Left lung (tissue), 10 donors: ENCODE results near the gene SOX8. TPM values are rescaled to one million over a fixed set of nuclear protein-coding genes. Genes with fewer than 3 reads are reported as not detected.

Experiments
- ATAC-seq: fragments of 200-7000 bp; cut with Tn5 transposase; one replicate; pipeline ENCODE4 v1.9.1; 2020; ENCODE audit warnings: moderate library complexity
- DNase-seq, 4 donors: peaks; one replicate each; pipeline ENCODE4 v3.0.0-alpha.2; 2013 to 2020
- H3K27ac ChIP-seq, 2 donors: fragments of 200-600 bp; sonication (generic) in 1 of 2; one replicate each; pipeline versions ENCODE4 v1.5.0 to v1.8.0; 2020 to 2021
- H3K27me3 ChIP-seq, 2 donors: fragments of 200-600 bp; sonication (generic) in 1 of 2; one replicate each; pipeline versions ENCODE4 v1.5.0 to v1.8.0; 2020 to 2021
- H3K36me3 ChIP-seq, 2 donors: fragments of 200-600 bp; sonication (generic) in 1 of 2; one replicate each; pipeline versions ENCODE4 v1.5.0 to v1.8.0; 2020 to 2021
- H3K4me1 ChIP-seq, 2 donors: fragments of 200-600 bp; one replicate each; pipeline ENCODE4 v1.8.0; 2021
- H3K4me3 ChIP-seq, 2 donors: fragments of 200-600 bp; sonication (generic) in 1 of 2; one replicate each; pipeline versions ENCODE4 v1.5.0 to v1.8.0; 2020 to 2021; ENCODE audit warnings: mild to moderate bottlenecking in 1 of 2
- H3K9me3 ChIP-seq, 2 donors: fragments of 200-600 bp; sonication (generic) in 1 of 2; one replicate each; pipeline versions ENCODE4 v1.5.0 to v1.8.0; 2020 to 2021
- intact Hi-C, 2 donors: fragments of 100-400 bp; cut with DNase I; formaldehyde crosslinking; loops; one replicate each; pipeline versions ENCODE4 v1.11.2 to v1.14.2; 2022
- polyA plus RNA-seq, 6 donors: library from polyadenylated mRNA; unstranded; fragments of 120-200 nt; gene quantifications; one replicate each; pipeline ENCODE4 v1.2.1, GENCODE V29; 2013; ENCODE audit not compliant: insufficient read length in 6 of 6
- total RNA-seq, 2 donors: library from RNA; stranded (reverse); fragmentation: NEBNext Ultra II Directional; extraction: Animal tissue kit (Norgen Biotek cat#: 25700); gene quantifications; one replicate each; pipeline ENCODE4 v1.2.1, GENCODE V29; 2021
- TF ChIP-seq, protein P1 (sequence below), 2 donors: fragments of 200-600 bp; sonication (generic) in 1 of 2; IDR thresholded peaks; one replicate each; pipeline versions ENCODE4 v1.5.0 to v1.8.0; 2021; ENCODE audit warnings: antibody characterized with exemption in 2 of 2
- donor health status: DM: no; HTN: yes; CAD: no.
- donor health status: DM: no; HTN: no; CAD: no.

The SOX8 gene
- total and polyA plus RNA-seq, 8 donors: 0.26 to 4.1 (median 2.5) TPM

DNA sequence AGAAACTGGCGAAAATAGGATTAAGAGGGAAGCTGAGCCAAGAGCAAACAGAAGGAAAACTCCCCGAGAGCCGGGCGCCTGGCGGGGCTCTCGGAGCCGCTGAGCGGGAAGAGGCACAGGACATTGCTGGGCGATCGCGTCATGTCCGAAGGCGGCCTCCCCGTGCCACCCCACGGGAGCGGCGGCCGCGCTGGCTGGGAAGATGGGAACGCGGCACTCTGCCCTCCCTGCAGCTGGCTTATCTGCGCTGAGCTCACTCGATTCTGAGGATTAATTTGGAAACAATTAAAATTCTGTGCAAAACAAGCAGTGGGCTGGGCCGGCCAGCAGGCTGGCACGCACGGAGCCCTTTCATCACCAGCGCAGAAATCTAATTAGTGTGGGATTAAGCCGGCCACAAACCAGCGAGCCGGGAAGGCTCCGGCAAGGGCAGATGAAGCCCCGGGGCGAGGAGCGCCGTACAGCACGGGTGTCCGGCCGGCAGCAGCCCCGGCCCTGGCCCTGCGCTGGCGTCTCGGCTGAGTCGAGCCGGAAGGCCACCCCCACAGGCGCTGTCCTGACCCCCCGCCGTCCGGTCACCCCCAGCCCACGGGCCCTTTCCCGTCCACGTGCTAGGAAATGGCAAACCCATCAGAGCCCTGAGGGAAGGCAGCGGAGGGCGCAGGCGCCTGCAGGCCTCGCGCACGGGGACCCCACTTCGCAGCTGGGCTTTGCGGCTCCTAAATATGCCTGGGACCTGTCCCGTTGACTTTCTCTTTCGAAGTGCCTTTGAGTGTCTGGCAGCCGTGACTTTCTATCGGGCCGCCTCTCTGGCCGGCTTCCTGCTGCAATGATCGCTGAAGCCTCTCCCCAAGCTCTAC, 37.9 kb downstream of the SOX8 start:
- ATAC-seq: peak; percentile 78
- DNase-seq: no peak
- intact Hi-C loops: no loop called here
- Histone ChIP-seq H3K27me3 (peaks cover 0 to 62% of the 10 kb centered on the region in 2 donors), H3K36me3 (no peaks in the 10 kb centered on the region), H3K9me3 (no peaks in the 10 kb centered on the region), H3K27ac (no peak overlapping the region), H3K4me1 (no peaks in the 10 kb centered on the region), H3K4me3 (no peak overlapping the region)
- TF ChIP-seq, protein P1, sequence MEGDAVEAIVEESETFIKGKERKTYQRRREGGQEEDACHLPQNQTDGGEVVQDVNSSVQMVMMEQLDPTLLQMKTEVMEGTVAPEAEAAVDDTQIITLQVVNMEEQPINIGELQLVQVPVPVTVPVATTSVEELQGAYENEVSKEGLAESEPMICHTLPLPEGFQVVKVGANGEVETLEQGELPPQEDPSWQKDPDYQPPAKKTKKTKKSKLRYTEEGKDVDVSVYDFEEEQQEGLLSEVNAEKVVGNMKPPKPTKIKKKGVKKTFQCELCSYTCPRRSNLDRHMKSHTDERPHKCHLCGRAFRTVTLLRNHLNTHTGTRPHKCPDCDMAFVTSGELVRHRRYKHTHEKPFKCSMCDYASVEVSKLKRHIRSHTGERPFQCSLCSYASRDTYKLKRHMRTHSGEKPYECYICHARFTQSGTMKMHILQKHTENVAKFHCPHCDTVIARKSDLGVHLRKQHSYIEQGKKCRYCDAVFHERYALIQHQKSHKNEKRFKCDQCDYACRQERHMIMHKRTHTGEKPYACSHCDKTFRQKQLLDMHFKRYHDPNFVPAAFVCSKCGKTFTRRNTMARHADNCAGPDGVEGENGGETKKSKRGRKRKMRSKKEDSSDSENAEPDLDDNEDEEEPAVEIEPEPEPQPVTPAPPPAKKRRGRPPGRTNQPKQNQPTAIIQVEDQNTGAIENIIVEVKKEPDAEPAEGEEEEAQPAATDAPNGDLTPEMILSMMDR (IDR thresholded peaks at IDR 0.05): no peak

DNA sequence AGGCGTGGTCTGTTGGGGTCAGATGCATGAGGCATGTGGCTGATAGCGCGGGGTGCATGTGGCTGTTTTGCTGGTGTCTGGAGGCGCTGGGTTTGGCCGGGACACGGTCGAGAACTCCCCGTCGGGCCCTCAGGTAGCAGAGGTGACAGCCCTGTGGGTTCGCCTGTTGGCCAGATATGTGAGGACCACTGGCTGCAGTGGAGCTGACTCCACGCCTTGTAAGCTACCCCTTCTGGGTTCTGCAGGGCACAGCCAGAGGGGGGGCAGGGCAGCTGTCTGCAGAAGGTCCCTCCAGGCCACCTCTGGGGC, 38.5 kb downstream of the SOX8 start:
- Histone ChIP-seq H3K27ac (no peak overlapping the region), H3K36me3 (no peaks in the 10 kb centered on the region), H3K9me3 (no peaks in the 10 kb centered on the region), H3K27me3 (peaks cover 0 to 68% of the 10 kb centered on the region in 2 donors), H3K4me1 (no peaks in the 10 kb centered on the region), H3K4me3 (no peak overlapping the region)
- DNase-seq (no peak), ATAC-seq (no peak)
- intact Hi-C loops: no loop called here
- TF ChIP-seq, protein P1 (IDR thresholded peaks at IDR 0.05): no peak

DNA sequence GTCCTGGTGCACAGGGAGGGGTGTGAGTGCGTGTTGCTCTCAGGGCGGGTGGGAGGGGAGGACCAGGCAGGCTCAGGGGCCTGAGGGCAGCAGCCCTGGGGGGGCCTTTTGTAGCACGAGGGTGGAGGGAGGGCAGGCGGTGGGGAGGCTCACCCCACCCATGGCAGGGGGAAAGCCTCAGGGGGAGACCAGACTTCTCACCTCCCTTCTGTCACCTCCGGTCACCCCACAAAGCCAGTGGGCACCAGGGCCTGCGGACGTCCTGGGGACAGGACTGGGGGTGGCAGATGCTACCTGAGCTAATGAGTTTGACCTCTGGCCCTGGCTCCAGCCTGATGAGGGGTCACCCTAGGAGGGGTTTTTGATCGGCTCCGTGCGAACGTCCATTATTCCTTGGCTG, 39.0 kb downstream of the SOX8 start:
- no peaks in the 10 kb centered on the region for H3K36me3 ChIP-seq
- DNase-seq (no peak), ATAC-seq (no peak)
- no peaks in the 10 kb centered on the region for H3K4me1 ChIP-seq
- TF ChIP-seq, protein P1 (IDR thresholded peaks at IDR 0.05): no peak
- intact Hi-C loops: no loop called here
- H3K27me3 ChIP-seq: peaks cover 0 to 70% of the 10 kb centered on the region in 2 donors
- no peak overlapping the region for H3K27ac ChIP-seq
- no peak overlapping the region for H3K4me3 ChIP-seq
- no peaks in the 10 kb centered on the region for H3K9me3 ChIP-seq

DNA sequence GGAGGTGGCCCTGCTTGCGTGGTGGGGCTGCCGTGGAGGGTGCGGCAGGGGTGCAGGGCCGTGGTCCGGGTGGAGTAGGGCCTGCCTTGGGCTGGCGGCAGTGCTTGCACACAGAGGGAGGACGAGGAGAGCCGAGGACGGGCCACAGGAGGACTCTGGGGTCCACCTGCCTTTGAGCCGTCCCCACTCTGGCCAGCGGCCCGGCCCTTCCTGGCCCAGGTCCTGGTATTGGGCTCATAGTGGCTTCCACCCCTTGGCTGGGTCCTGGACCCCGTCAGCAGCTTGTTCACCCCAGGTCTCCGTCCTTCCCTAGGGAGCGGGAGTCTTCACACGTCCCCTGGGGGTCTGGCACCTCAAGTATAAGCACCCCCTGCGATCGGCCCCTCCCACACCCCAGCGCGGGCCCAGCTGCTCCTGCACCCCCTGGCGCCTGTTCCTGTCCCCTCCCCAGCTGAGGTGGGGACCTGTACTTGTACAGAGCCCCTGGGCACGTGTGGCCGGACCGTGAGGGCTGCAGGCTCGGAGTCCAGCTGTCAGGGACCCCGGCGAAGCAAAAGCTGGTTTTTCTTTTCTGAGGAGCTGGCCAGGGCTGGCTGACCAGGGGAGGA, 40.1 kb downstream of the SOX8 start:
- H3K36me3 ChIP-seq: no peaks in the 10 kb centered on the region
- intact Hi-C loops: no loop called here
- H3K9me3 ChIP-seq: no peaks in the 10 kb centered on the region
- H3K27ac ChIP-seq: no peak overlapping the region
- ATAC-seq: no peak
- H3K4me3 ChIP-seq: no peak overlapping the region
- TF ChIP-seq, protein P1 (IDR thresholded peaks at IDR 0.05): no peak
- peaks cover 0 to 70% of the 10 kb centered on the region in 2 donors for H3K27me3 ChIP-seq
- DNase-seq: no peak
- H3K4me1 ChIP-seq: no peaks in the 10 kb centered on the region

DNA sequence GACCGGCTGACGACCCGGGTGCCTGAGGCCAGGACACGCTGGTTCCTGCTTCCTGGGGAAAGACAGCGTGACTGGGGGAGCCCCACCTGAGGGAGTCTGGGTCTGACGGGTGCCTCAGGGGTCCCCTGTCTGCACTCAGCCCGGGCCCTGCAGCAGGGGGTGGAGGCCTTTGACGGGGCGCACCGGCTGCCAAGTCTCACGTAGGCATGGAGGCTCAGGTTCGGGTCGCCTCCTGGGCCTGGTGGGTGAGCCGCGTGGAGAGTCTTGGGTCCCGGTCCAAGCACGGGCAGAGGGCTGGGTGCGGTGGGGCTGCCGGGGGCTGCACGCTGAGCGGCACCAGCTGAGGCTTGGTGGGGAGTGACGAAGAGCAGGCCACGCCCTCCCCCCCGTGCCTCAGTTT, 40.9 kb downstream of the SOX8 start:
- H3K27ac ChIP-seq: no peak overlapping the region

More for the DNA sequence above, 40.9 kb downstream of the SOX8 start:
- intact Hi-C loops: no loop called here
- Histone ChIP-seq H3K4me1 (no peaks in the 10 kb centered on the region), H3K36me3 (no peaks in the 10 kb centered on the region), H3K4me3 (no peak overlapping the region), H3K27me3 (peaks cover 0 to 70% of the 10 kb centered on the region in 2 donors), H3K9me3 (no peaks in the 10 kb centered on the region)
- DNase-seq (no peak), ATAC-seq (no peak)
- TF ChIP-seq, protein P1 (IDR thresholded peaks at IDR 0.05): no peak
